T-cell (primary cell): ENCODE data around the gene SLU7. TPM values are rescaled to one million over a fixed set of nuclear protein-coding genes. Genes with fewer than 3 reads are reported as not detected.

Source experiments
- ATAC-seq, 4 experiments: fragments of 200-7000 bp in 3 of 4; fragments of 150-1000 bp in 1 of 4; cut with Tn5 transposase; replicated peaks in 1 of 4; 1 replicate in 3 of 4; 2 replicates in 1 of 4; pipeline ENCODE4 v1.10.0; 2021; ENCODE audit warnings: moderate library complexity in 3 of 4, mild to moderate bottlenecking in 2 of 4, moderate number of reproducible peaks in 1 of 4
- CTCF ChIA-PET, 2 donors: fragments of 300-600 bp; sonication (Branson Sonifier 250); formaldehyde crosslinking; loops; one replicate each; lab custom pipeline; 2022; ENCODE audit warnings: antibody characterized with exemption in 2 of 2; lab: Charles Lee
- POLR2A ChIA-PET, 2 donors: fragments of 300-600 bp; sonication (Branson Sonifier 250); formaldehyde crosslinking; loops; one replicate each; lab custom pipeline; 2022; ENCODE audit warnings: antibody characterized with exemption in 2 of 2; lab: Charles Lee
- DNase-seq, 35 experiments: peaks; one replicate each; pipeline versions ENCODE4 v3.0.0 to v3.0.0-alpha.2; 2013 to 2023
- H3K27ac ChIP-seq: one replicate; pipeline ENCODE4 v1.5.1; 2013; ENCODE audit warnings: low read length
- H3K27me3 ChIP-seq, 2 experiments: replicated peaks in 1 of 2; 1 replicate in 1 of 2; 2 replicates in 1 of 2; pipeline versions ENCODE4 v1.6.1 to v1.7.0; 2013; ENCODE audit warnings: low read length in 1 of 2, mixed read lengths in 1 of 2; ENCODE audit not compliant: control insufficient read depth in 2 of 2, insufficient read depth in 2 of 2; ENCODE audit errors: extremely low read depth in 1 of 2
- H3K36me3 ChIP-seq, 2 donors: 1 replicate in 1 of 2; 2 replicates in 1 of 2; pipeline versions ENCODE4 v1.6.1 to v1.7.0; 2013; ENCODE audit warnings: low read length in 1 of 2; ENCODE audit not compliant: control insufficient read depth in 2 of 2, insufficient read depth in 1 of 2; ENCODE audit errors: extremely low read depth in 1 of 2
- H3K4me1 ChIP-seq, 2 experiments: 1 replicate in 1 of 2; 2 replicates in 1 of 2; pipeline versions ENCODE4 v1.6.1 to v1.7.0; 2013; ENCODE audit warnings: low read length in 2 of 2, mixed read lengths in 1 of 2; ENCODE audit not compliant: insufficient read depth in 2 of 2, control insufficient read depth in 1 of 2; ENCODE audit errors: extremely low read depth in 1 of 2
- H3K4me3 ChIP-seq, 2 donors: 1 replicate in 1 of 2; 2 replicates in 1 of 2; pipeline versions ENCODE4 v1.5.1 to v1.7.0; 2013; ENCODE audit warnings: mild to moderate bottlenecking in 2 of 2, low read length in 1 of 2, moderate library complexity in 1 of 2; ENCODE audit not compliant: control insufficient read depth in 1 of 2; ENCODE audit errors: extremely low read depth in 1 of 2
- H3K9me3 ChIP-seq: 2 replicates; pipeline ENCODE4 v1.7.0; 2013
- H3K27ac Mint-ChIP-seq, 2 donors: one replicate each; pipeline ENCODE4 v1.8.0; 2020 to 2021; ENCODE audit warnings: mild to moderate bottlenecking in 2 of 2, mixed read lengths in 2 of 2
- H3K27me3 Mint-ChIP-seq, 2 donors: one replicate each; pipeline ENCODE4 v1.8.0; 2021 to 2022; ENCODE audit warnings: mixed read lengths in 2 of 2
- H3K36me3 Mint-ChIP-seq: one replicate; pipeline ENCODE4 v1.8.0; 2021; ENCODE audit warnings: mixed read lengths
- H3K4me1 Mint-ChIP-seq, 3 donors: one replicate each; pipeline ENCODE4 v1.8.0; 2020 to 2022; ENCODE audit warnings: mixed read lengths in 3 of 3, mild to moderate bottlenecking in 1 of 3
- H3K4me3 Mint-ChIP-seq, 3 donors: one replicate each; pipeline ENCODE4 v1.8.0; 2020 to 2022; ENCODE audit warnings: mild to moderate bottlenecking in 3 of 3, mixed read lengths in 3 of 3, moderate library complexity in 3 of 3
- H3K9me3 Mint-ChIP-seq, 3 donors: one replicate each; pipeline ENCODE4 v1.8.0; 2020 to 2022; ENCODE audit warnings: mixed read lengths in 3 of 3
- WGBS: methylation state at CpG from one replicate; pipeline ENCODE4 v1.1.5; 2013; ENCODE audit warnings: missing lambda C conversion rate; ENCODE audit not compliant: insufficient coverage; 5-methylcytosine and 5-hydroxymethylcytosine counted together
- total RNA-seq, 35 experiments: library from RNA in 6 of 35; stranded (reverse) in 6 of 35; fragments of 120-200 nt in 1 of 35; gene quantifications; one replicate each; pipeline versions ENCODE4 v1.2.1 to v1.2.4 and lab custom pipeline; 2013 to 2026

Gene SLU7
- total RNA-seq, 5 donors from 2014 or later (not counting 1 experiment from before 2014, with no cell fraction given): 64.9 to 76.8 (median 75.2) TPM

GRCh38 chr5:160445132-160445531 lies 26.3 kb upstream of the SLU7 start:
- Mint-ChIP-seq H3K9me3 (no peaks in the 10 kb centered on the region), H3K27ac (no peak overlapping the region), H3K36me3 (no peaks in the 10 kb centered on the region), H3K4me1 (peaks cover 0 to 9% (median 0%) of the 10 kb centered on the region in 3 donors), H3K4me3 (no peak overlapping the region), H3K27me3 (no peaks in the 10 kb centered on the region)
- ChIA-PET POLR2A (no interaction called here), CTCF (no interaction called here)
- Histone ChIP-seq H3K4me1 (peaks cover 0 to 2% of the 10 kb centered on the region in 2 experiments), H3K4me3 (no peak overlapping the region), H3K27me3 (no peaks in the 10 kb centered on the region), H3K9me3 (no peaks in the 10 kb centered on the region), H3K36me3 (no peaks in the 10 kb centered on the region), H3K27ac (no peak overlapping the region)
- ATAC-seq (no peak), DNase-seq (no peak)
- WGBS: no CpG with 5 or more reads among the region's 1 CpG

GRCh38 chr5:160444407-160444806 lies 25.5 kb upstream of the SLU7 start:
- Histone ChIP-seq H3K4me3 (no peak overlapping the region), H3K4me1 (no peaks in the 10 kb centered on the region), H3K27me3 (no peaks in the 10 kb centered on the region), H3K9me3 (no peaks in the 10 kb centered on the region), H3K27ac (no peak overlapping the region), H3K36me3 (no peaks in the 10 kb centered on the region)
- ATAC-seq (no peak), DNase-seq (no peak)
- no peaks in the 10 kb centered on the region for H3K27me3 Mint-ChIP-seq
- H3K4me3 Mint-ChIP-seq: no peak overlapping the region
- H3K4me1 Mint-ChIP-seq: peaks cover 0 to 11% (median 0%) of the 10 kb centered on the region in 3 donors
- no peaks in the 10 kb centered on the region for H3K36me3 Mint-ChIP-seq
- no peaks in the 10 kb centered on the region for H3K9me3 Mint-ChIP-seq
- ChIA-PET CTCF (interaction anchor here in 1 of 2 donors (0.5 kb wide), 1 partner anchor 983 kb away, joined by 3 read pairs; no protein-coding TSS in a partner anchor), POLR2A (no interaction called here)
- H3K27ac Mint-ChIP-seq: no peak overlapping the region
- no CpG with 5 or more reads among the region's 1 CpG for WGBS

- Mint-ChIP-seq H3K4me1 (peaks cover 7 to 18% (median 14%) of the 10 kb centered on the region in 3 donors), H3K27ac (peak overlapping the region in 1 of 2 donors; percentile 6)
- POLR2A ChIA-PET: no interaction called here
Observed at GRCh38 chr5:160442824-160443431, 24.0 kb upstream of the SLU7 start.

GRCh38 chr5:160441311-160441781 lies 22.5 kb upstream of the SLU7 start:
- H3K9me3 ChIP-seq: no peaks in the 10 kb centered on the region
- H3K4me1 ChIP-seq: peaks cover 0 to 4% of the 10 kb centered on the region in 2 experiments
- Mint-ChIP-seq H3K4me1 (peaks cover 7 to 18% (median 14%) of the 10 kb centered on the region in 3 donors), H3K4me3 (no peak overlapping the region), H3K36me3 (no peaks in the 10 kb centered on the region), H3K27ac (no peak overlapping the region), H3K27me3 (no peaks in the 10 kb centered on the region), H3K9me3 (no peaks in the 10 kb centered on the region)
- POLR2A ChIA-PET: no interaction called here
- ATAC-seq: no peak
- H3K27me3 ChIP-seq: no peaks in the 10 kb centered on the region
- H3K27ac ChIP-seq: no peak overlapping the region
- H3K4me3 ChIP-seq: no peak overlapping the region
- CTCF ChIA-PET: interaction anchor here (0.8 to 4.8 kb wide), 3 partner anchors 17 to 66 kb away, joined by 3 to 23 read pairs (median 4); no protein-coding TSS in a partner anchor
- no CpG with 5 or more reads among the region's 1 CpG for WGBS
- DNase-seq: no peak
- H3K36me3 ChIP-seq: no peaks in the 10 kb centered on the region

More at GRCh38 chr5:160442824-160443431, 24.0 kb upstream of the SLU7 start:
- Mint-ChIP-seq H3K36me3 (no peaks in the 10 kb centered on the region), H3K4me3 (no peak overlapping the region), H3K9me3 (no peaks in the 10 kb centered on the region), H3K27me3 (no peaks in the 10 kb centered on the region)
- no peak overlapping the region for H3K27ac ChIP-seq
- CTCF ChIA-PET: interaction anchor here in 1 of 2 donors (1.4 kb wide), 1 partner anchor 18 kb away, joined by 3 read pairs; no protein-coding TSS in a partner anchor
- DNase-seq: no peak
- whole genome bisulfite sequencing: 87% methylated on average over 3 of the region's 4 CpGs
- no peaks in the 10 kb centered on the region for H3K27me3 ChIP-seq
- no peak overlapping the region for H3K4me3 ChIP-seq
- H3K4me1 ChIP-seq: peaks cover 0 to 4% of the 10 kb centered on the region in 2 experiments
- no peak for ATAC-seq
- H3K9me3 ChIP-seq: no peaks in the 10 kb centered on the region
- H3K36me3 ChIP-seq: no peaks in the 10 kb centered on the region

GRCh38 chr5:160439205-160439600 lies 20.3 kb upstream of the SLU7 start:
- DNase-seq (peak; percentile 60 to 94 (median 83)), ATAC-seq (peak; percentile 81 to 88 (median 82))
- H3K27ac ChIP-seq: peak overlapping the region; percentile 48
- H3K4me1 Mint-ChIP-seq: peaks cover 7 to 20% (median 14%) of the 10 kb centered on the region in 3 donors
- POLR2A ChIA-PET: interaction anchor here in 1 of 2 donors (1.4 kb wide), 1 partner anchor 21 kb away, joined by 4 read pairs; no protein-coding TSS in a partner anchor
- peak overlapping the region; percentile 82 to 89 (median 89) for H3K4me3 Mint-ChIP-seq
- H3K36me3 Mint-ChIP-seq: no peaks in the 10 kb centered on the region
- no peaks in the 10 kb centered on the region for H3K27me3 ChIP-seq
- peak overlapping the region; percentile 91 to 92 for H3K27ac Mint-ChIP-seq
- peaks cover 6 to 10% of the 10 kb centered on the region in 2 donors for H3K27me3 Mint-ChIP-seq
- WGBS: 0% methylated on average over 1 of the region's 11 CpGs
- H3K4me3 ChIP-seq: peak overlapping the region; percentile 49 to 86
- H3K36me3 ChIP-seq: no peaks in the 10 kb centered on the region
- CTCF ChIA-PET: interaction anchor here (0.7 to 4.8 kb wide), 31 partner anchors 9 to 428 kb away, joined by 3 to 79 read pairs (median 8); partner anchors contain the start of genes PTTG1 (in 2 of the 2) and SLU7 (in 2 of the 2)
- H3K4me1 ChIP-seq: peaks cover 2 to 4% of the 10 kb centered on the region in 2 experiments
- no peaks in the 10 kb centered on the region for H3K9me3 Mint-ChIP-seq
- H3K9me3 ChIP-seq: no peaks in the 10 kb centered on the region
